H9 (cell line): Measurements from ENCODE around the gene ZC3H18. TPM values are rescaled to one million over a fixed set of nuclear protein-coding genes. Genes with fewer than 3 reads are reported as not detected.
A peak's percentile ranks its signal among the peaks of the same experiment; 100 is the strongest.

Experiments
- DNase-seq: peaks from one replicate; pipeline ENCODE4 v3.0.0-alpha.2; 2017
- H2AFZ ChIP-seq: one replicate; pipeline ENCODE4 v1.6.1; 2013; ENCODE audit warnings: mild to moderate bottlenecking, low read length, control low read depth, moderate library complexity
- H2AK5ac ChIP-seq: 2 replicates; pipeline ENCODE4 v1.6.1; 2013; ENCODE audit warnings: low read length, control low read depth, mixed read lengths; ENCODE audit not compliant: insufficient read length
- H2BK120ac ChIP-seq: one replicate; pipeline ENCODE4 v1.6.1; 2013; ENCODE audit warnings: low read depth, mild to moderate bottlenecking, low read length, control low read depth, inconsistent platforms; ENCODE audit not compliant: poor library complexity, severe bottlenecking
- H2BK12ac ChIP-seq: 2 replicates; pipeline ENCODE4 v1.6.1; 2013; ENCODE audit warnings: low read length, control low read depth, mixed read lengths, low read depth; ENCODE audit not compliant: insufficient read length
- H2BK15ac ChIP-seq: 2 replicates; pipeline ENCODE4 v1.6.1; 2013; ENCODE audit warnings: low read depth, low read length, control low read depth
- H2BK20ac ChIP-seq: one replicate; pipeline ENCODE4 v1.6.1; 2013; ENCODE audit warnings: low read depth, mild to moderate bottlenecking, low read length, control low read depth, inconsistent platforms; ENCODE audit not compliant: poor library complexity, severe bottlenecking
- H2BK5ac ChIP-seq: 2 replicates; pipeline ENCODE4 v1.6.1; 2013; ENCODE audit warnings: low read length, control low read depth, mixed read lengths; ENCODE audit not compliant: insufficient read length
- H3K14ac ChIP-seq: 2 replicates; pipeline ENCODE4 v1.6.1; 2013; ENCODE audit warnings: low read length, control low read depth; ENCODE audit not compliant: insufficient read depth
- H3K18ac ChIP-seq: 2 replicates; pipeline ENCODE4 v1.6.1; 2013; ENCODE audit warnings: low read depth, mild to moderate bottlenecking, mixed read lengths, low read length, control low read depth; ENCODE audit not compliant: insufficient read length
- H3K23ac ChIP-seq: 2 replicates; pipeline ENCODE4 v1.6.1; 2013; ENCODE audit warnings: low read length, control low read depth, mixed read lengths, low read depth; ENCODE audit not compliant: insufficient read length
- H3K23me2 ChIP-seq: 2 replicates; pipeline ENCODE4 v1.6.1; 2013; ENCODE audit warnings: low read depth, mild to moderate bottlenecking, mixed read lengths, low read length, control low read depth; ENCODE audit not compliant: insufficient read length, poor library complexity, severe bottlenecking
- H3K27ac ChIP-seq: 2 replicates; pipeline ENCODE4 v1.5.1; 2013; ENCODE audit warnings: low read length, control low read depth, mixed read lengths, low read depth; ENCODE audit not compliant: insufficient read length
- H3K27me3 ChIP-seq: 2 replicates; pipeline ENCODE4 v1.6.1; 2013; ENCODE audit warnings: low read length, control low read depth, inconsistent platforms; ENCODE audit not compliant: insufficient read depth
- H3K4ac ChIP-seq: 2 replicates; pipeline ENCODE4 v1.6.1; 2013; ENCODE audit warnings: low read depth, mild to moderate bottlenecking, control low read depth, inconsistent platforms, low read length, moderate library complexity
- H3K4me1 ChIP-seq: 2 replicates; pipeline ENCODE4 v1.6.1; 2013; ENCODE audit warnings: low read length, control low read depth, inconsistent platforms; ENCODE audit not compliant: insufficient read depth
- H3K4me2 ChIP-seq: 2 replicates; pipeline ENCODE4 v1.6.1; 2013; ENCODE audit warnings: low read length, control low read depth, mixed read lengths; ENCODE audit not compliant: insufficient read length, insufficient read depth
- H3K56ac ChIP-seq: 2 replicates; pipeline ENCODE4 v1.6.1; 2013; ENCODE audit warnings: low read depth, mild to moderate bottlenecking, mixed read lengths, low read length, control low read depth; ENCODE audit not compliant: insufficient read length
- H3K79me1 ChIP-seq: 2 replicates; pipeline ENCODE4 v1.6.1; 2013; ENCODE audit warnings: low read depth, mild to moderate bottlenecking, moderate library complexity, low read length, control low read depth, inconsistent platforms; ENCODE audit not compliant: insufficient read depth, poor library complexity, severe bottlenecking
- H3K79me2 ChIP-seq: 2 replicates; pipeline ENCODE4 v1.6.1; 2013; ENCODE audit warnings: low read length, control low read depth, inconsistent platforms; ENCODE audit not compliant: insufficient read depth
- H3K9ac ChIP-seq: 2 replicates; pipeline ENCODE4 v1.6.1; 2013; ENCODE audit warnings: low read length, control low read depth, mixed read lengths; ENCODE audit not compliant: insufficient read length; ENCODE audit errors: extremely low read depth
- H3K9me3 ChIP-seq: one replicate; pipeline ENCODE4 v1.6.1; 2013; ENCODE audit warnings: low read depth, low read length, inconsistent platforms; ENCODE audit not compliant: control insufficient read depth
- H3T11ph ChIP-seq: one replicate; pipeline ENCODE4 v1.6.1; 2013; ENCODE audit warnings: mild to moderate bottlenecking, low read length, control low read depth, inconsistent platforms
- H4K20me1 ChIP-seq: one replicate; pipeline ENCODE4 v1.6.1; 2013; ENCODE audit not compliant: control insufficient read depth, insufficient read length, insufficient read depth
- H4K5ac ChIP-seq: 2 replicates; pipeline ENCODE4 v1.6.1; 2013; ENCODE audit warnings: low read depth, mild to moderate bottlenecking, mixed read lengths, low read length, control low read depth; ENCODE audit not compliant: insufficient read length
- H4K8ac ChIP-seq: replicated peaks from 2 replicates; pipeline ENCODE4 v1.6.1; 2013; ENCODE audit warnings: low read length, control low read depth, mixed read lengths, low read depth; ENCODE audit not compliant: insufficient read length
- H4K91ac ChIP-seq: 2 replicates; pipeline ENCODE4 v1.6.1; 2013; ENCODE audit warnings: low read depth, mild to moderate bottlenecking, moderate library complexity, mixed read lengths, low read length, control low read depth; ENCODE audit not compliant: insufficient read length
- H3K27ac Mint-ChIP-seq, 3 experiments: 2 replicates in 2 of 3; 3 replicates in 1 of 3; pipeline ENCODE4 v1.8.0; 2020 to 2021; ENCODE audit warnings: mixed read lengths in 3 of 3, mild to moderate bottlenecking in 1 of 3, moderate library complexity in 1 of 3
- H3K27me3 Mint-ChIP-seq: 2 replicates; pipeline ENCODE4 v1.8.0; 2021; ENCODE audit warnings: low read depth, mild to moderate bottlenecking, moderate library complexity, mixed read lengths
- H3K36me3 Mint-ChIP-seq, 3 experiments: 2 replicates in 2 of 3; 3 replicates in 1 of 3; pipeline ENCODE4 v1.8.0; 2020 to 2021; ENCODE audit warnings: low read depth in 3 of 3, mixed read lengths in 3 of 3; ENCODE audit not compliant: insufficient read depth in 1 of 3
- H3K4me1 Mint-ChIP-seq, 2 experiments: 2 replicates each; pipeline ENCODE4 v1.8.0; 2020; ENCODE audit warnings: mixed read lengths in 2 of 2
- H3K4me3 Mint-ChIP-seq, 2 experiments: 2 replicates in 1 of 2; 3 replicates in 1 of 2; pipeline ENCODE4 v1.8.0; 2020 to 2021; ENCODE audit warnings: mild to moderate bottlenecking in 2 of 2, mixed read lengths in 2 of 2, moderate library complexity in 1 of 2
- H3K9me3 Mint-ChIP-seq, 2 experiments: 2 replicates in 1 of 2; 3 replicates in 1 of 2; pipeline ENCODE4 v1.8.0; 2020; ENCODE audit warnings: mild to moderate bottlenecking in 2 of 2, mixed read lengths in 2 of 2, moderate library complexity in 1 of 2
- WGBS: extraction: QIAGEN DNeasy Blood & Tissue Kit; methylation state at CpG from one replicate; pipeline ENCODE4 v1.1.7; 2013; ENCODE audit warnings: missing lambda C conversion rate, low lambda C conversion rate, mixed read lengths; ENCODE audit not compliant: insufficient read length; ENCODE audit errors: extremely low coverage; 5-methylcytosine and 5-hydroxymethylcytosine counted together
- total RNA-seq: library from RNA; stranded (reverse); gene quantifications from 2 replicates; pipeline ENCODE4 v1.2.1, GENCODE V29; 2021
- TF ChIP-seq, protein P1 (sequence below): fragments of 200-600 bp; sonication (generic); conservative IDR thresholded peaks from 3 replicates; pipeline ENCODE4 v1.8.0; 2021; ENCODE audit warnings: antibody characterized with exemption, mild to moderate bottlenecking

Gene ZC3H18
- total RNA-seq, 1 experiment from 2014 or later = 69.7 TPM

DNA sequence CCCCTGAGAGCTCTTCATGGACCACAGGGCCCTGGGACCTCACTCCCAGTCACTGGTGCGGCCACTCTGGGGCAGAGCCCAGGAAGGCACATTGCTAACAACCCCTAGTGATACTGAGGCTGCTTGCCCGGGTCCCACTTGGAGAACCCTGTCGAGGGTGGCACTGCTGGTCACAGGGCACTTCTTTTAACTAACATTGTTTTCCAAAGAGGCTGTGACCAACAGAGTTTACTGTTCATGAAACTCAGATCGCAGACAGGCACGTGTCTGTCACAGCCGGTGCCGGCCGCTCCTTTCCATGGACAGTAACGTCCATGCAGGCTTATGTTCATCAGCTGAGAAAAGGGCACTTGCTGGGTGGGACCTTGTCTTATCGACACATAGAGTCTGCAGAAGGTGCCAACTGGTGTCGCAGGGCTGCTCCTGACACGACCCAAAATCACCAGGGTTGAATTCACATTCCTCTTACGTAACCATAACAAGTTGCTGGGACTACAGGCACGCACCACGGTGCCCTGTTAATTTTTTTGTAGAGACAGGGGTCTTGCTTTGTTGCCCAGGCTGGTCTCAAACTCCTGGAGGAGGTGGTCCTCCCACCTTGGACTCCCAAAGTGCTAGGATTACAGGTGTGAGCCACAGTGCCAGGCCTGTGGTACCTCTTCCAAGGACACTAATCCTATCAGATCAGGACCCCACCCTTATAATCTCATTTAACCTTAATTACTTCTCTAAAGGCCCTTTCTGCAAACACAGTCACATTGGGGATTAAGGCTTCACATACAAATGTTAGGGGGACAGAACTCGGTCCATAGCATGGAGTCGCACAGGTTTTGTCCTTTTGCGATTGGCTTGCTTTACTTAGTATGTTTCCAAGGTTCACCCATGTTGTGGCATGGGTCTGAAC is 1.2 kb upstream of the ZC3H18 start:
- TF ChIP-seq, protein P1, sequence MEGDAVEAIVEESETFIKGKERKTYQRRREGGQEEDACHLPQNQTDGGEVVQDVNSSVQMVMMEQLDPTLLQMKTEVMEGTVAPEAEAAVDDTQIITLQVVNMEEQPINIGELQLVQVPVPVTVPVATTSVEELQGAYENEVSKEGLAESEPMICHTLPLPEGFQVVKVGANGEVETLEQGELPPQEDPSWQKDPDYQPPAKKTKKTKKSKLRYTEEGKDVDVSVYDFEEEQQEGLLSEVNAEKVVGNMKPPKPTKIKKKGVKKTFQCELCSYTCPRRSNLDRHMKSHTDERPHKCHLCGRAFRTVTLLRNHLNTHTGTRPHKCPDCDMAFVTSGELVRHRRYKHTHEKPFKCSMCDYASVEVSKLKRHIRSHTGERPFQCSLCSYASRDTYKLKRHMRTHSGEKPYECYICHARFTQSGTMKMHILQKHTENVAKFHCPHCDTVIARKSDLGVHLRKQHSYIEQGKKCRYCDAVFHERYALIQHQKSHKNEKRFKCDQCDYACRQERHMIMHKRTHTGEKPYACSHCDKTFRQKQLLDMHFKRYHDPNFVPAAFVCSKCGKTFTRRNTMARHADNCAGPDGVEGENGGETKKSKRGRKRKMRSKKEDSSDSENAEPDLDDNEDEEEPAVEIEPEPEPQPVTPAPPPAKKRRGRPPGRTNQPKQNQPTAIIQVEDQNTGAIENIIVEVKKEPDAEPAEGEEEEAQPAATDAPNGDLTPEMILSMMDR = no peak
- H3K27ac Mint-ChIP-seq = no peak overlapping the region; a peak in 1 of 7 replicates
- no CpG with 5 or more reads among the region's 18 CpGs for WGBS

More for the DNA sequence above, 1.2 kb upstream of the ZC3H18 start:
- Histone ChIP-seq H3K14ac (no peak overlapping the region), H3K4me1 (peaks cover 5% of the 10 kb centered on the region; the same call in 1 of the 2 replicates), H3K27me3 (no peaks in the 10 kb centered on the region), H3T11ph (no peak overlapping the region), H3K56ac (no peak overlapping the region), H3K4me2 (peak overlapping the region; percentile 84), H3K9ac (peak overlapping the region; percentile 71), H3K18ac (no peak overlapping the region), H4K20me1 (no peaks in the 10 kb centered on the region), H3K9me3 (no peaks in the 10 kb centered on the region), H3K4ac (no peak overlapping the region), H2AFZ (no peak overlapping the region), H3K27ac (no peak overlapping the region), H2BK120ac (no peak overlapping the region), H3K79me2 (peaks cover 18% of the 10 kb centered on the region; the same call in 1 of the 2 replicates), H4K8ac (no peak overlapping the region), H2BK15ac (no peak overlapping the region), H2BK20ac (no peak overlapping the region), H2BK5ac (no peak overlapping the region), H2BK12ac (no peak overlapping the region), H4K5ac (no peak overlapping the region), H3K23ac (no peak overlapping the region), H2AK5ac (no peak overlapping the region), H4K91ac (no peak overlapping the region), H3K23me2 (peaks cover 12% of the 10 kb centered on the region), H3K79me1 (peaks cover 4% of the 10 kb centered on the region)
- no peak for DNase-seq
- peak overlapping the region; percentile 77 to 84 for H3K4me3 Mint-ChIP-seq
- H3K4me1 Mint-ChIP-seq = peaks cover 19 to 20% of the 10 kb centered on the region in 2 experiments
- H3K36me3 Mint-ChIP-seq = peaks cover 5 to 15% (median 11%) of the 10 kb centered on the region in 3 experiments; a peak in 5 of 7 replicates
- H3K27me3 Mint-ChIP-seq = peaks cover under 1% of the 10 kb centered on the region; the same call in 1 of the 2 replicates
- H3K9me3 Mint-ChIP-seq = no peaks in the 10 kb centered on the region; a peak in 2 of 5 replicates
